Brain pericyte (primary cell): ENCODE results near the gene HSPA12A.

Source experiments
- DNase-seq: peaks from one replicate; pipeline ENCODE4 v3.0.0-alpha.2; 2012; ENCODE audit warnings: low read depth, low spot score

Gene HSPA12A

DNA sequence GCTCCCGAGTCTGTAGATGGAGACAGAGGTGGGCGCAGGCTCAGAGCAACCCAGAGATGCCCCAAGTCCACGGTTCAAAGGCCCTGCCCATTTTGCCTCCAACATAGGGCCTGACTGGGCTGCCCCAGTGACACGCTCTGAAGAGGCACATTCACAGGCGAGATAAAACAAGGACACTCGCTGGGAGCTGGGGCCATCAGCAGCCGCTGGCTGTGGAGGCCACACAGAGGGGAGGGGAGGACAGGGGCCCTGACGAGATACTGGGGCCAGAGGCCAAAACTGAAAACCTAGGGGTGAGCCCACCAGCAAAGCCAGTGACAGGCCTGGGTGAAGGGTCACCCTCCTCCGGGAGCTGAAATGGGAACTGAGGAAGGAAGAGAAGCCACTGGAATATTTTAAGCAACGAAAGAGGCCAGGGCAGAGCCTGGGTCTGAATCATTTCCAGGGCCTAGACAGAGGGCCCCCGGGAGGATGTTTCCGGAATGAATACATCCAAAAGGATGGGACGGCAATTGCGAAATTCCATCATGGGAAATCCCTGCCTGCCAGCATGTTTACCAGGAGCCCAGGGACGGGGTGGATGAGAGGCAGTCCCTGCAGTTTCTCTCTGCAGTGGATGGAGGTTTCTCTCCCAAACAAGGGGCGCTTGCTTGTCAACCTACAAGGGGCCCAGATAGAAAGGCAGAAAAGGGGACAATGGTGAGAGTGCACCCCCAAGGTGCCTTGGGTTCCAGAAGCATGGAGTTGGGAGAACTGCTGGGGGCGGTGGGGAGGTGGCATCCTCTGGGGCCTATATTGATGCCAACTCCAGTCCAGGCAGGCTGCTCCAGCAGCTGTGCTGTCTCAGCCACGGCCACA lies 29.0 kb upstream of the HSPA12A start:
- DNase-seq, result no peak

DNA sequence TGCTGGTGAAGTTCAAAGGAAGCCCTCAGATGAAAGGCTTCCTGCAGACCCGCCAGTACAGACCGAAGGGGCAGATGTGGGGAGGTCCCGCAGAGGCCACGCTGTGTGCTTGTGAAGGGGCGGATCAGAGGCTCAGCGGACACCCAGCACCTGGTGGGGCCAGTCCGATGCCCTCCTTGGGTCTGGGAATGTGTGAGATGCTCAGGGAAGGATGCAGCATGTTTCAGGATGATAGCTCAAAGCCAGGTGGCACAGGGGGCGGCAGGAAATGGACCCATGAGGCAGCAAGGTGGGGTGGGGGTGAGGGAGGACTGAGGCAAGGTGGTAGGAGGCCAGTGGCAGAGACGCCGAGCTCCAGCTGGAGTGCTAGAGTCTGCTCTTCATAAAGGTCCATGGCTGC lies 27.9 kb upstream of the HSPA12A start:
- no peak for DNase-seq

- peak; percentile 72 for DNase-seq
Observed at GRCh38 chr10:116769791-116770190, 27.4 kb upstream of the HSPA12A start.

- DNase-seq, result no peak
Observed at GRCh38 chr10:116769368-116769767, 27.0 kb upstream of the HSPA12A start.

GRCh38 chr10:116768786-116769185 lies 26.4 kb upstream of the HSPA12A start:
- no peak for DNase-seq

DNA sequence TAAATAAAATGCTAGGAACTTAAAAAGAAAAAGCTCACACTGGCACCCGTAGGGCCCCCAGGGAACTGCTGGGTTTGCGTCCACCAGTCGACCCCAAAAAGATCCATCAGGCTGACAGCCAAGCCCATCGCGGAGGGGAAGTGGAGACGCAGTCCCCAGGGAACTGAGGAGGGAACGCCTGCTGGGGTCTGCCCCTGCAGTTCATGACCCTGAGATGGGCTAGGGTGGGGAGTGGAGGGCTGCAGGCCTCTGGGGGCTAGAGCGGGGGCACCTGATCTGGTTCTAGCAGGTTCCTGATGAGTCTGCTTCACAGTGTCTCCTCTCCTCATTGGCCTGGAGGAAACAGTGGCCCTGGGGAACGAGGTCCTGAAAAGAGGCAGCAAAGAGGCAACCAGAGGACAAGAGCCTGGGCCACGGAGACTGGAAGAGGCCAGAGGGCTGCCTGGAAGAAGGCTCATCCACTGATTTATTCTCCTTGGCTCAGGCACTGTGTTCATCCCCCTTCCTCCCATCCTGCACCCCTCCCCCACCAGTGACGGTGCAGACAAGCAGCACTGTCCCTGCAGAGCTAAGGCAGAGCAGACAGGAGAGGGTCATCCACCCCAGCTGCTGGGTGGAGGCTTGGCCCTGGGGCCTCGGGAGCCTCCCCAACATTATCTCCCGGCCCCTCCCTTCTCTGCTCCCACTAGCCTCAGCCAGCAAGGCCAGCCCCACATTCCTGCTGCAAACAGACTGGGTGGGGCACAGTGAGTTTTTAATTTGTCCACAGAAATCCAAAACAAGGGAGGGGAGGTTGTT lies 24.7 kb upstream of the HSPA12A start:
- no peak for DNase-seq

DNA sequence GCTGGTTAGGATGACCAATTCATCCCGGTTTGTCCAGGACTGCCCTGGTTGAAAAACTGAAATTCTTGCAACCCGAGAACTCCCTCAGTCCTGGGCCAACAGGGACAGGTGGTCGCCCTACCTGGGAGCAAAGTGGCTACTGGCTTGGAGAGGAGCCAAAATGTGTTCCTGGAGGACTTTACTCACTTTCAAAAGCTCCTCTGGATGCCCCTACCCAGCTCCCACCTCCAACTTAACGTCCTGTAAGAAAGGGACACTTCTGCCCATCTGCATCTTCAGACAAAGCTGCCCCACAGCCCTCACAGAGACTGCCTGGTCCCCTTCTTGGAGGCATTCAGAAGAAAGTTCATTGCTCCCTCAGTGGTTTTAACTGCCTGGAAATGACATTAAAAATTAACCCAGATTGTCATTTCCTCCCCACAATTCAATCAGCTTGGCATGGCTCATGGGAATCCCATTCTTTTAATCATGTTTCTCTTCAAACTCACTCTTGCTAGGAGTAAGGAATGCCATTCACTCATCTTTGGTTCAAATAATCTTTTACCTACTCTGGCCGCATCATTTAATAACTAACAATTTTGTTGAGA lies 24.0 kb upstream of the HSPA12A start:
- DNase-seq, result no peak

DNA sequence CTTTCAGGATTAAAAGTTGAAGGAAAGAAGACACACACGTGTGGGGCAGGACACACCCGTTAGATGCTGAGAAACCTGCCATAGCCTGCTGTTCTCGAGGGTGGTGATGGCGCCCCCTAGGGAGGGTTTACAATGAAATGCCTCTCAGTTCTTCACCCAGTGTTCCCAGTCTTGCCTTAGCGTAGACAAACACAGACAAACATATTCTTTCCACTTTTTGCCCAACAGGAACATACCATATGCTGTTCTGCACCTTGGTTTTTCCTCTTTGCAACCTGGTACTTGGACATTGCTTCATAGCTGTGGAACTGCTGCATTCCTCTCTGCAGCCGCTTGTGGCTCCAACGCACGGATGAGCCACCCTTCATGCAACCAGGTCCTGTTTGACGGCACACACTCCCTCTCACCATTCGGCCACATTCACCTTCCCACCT lies 23.3 kb upstream of the HSPA12A start:
- DNase-seq, result no peak

DNA sequence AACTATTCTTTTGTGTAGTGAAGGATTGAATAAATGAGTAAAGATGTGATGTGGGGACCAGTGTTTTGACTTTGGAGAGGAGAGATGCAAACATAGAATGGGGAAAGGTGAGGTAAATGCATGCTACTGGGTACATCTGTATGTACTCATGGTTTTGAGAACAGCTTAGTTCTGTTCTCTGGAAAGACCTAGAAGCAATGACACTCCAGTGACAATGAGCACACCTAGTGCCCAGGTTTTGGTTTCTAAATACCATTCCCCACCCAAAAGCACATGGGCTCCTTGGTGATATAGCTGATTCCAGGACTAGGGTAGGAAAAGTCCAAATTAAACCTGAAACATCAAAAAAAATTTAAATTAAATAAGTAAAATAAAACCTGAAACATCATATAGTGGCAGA lies 22.6 kb upstream of the HSPA12A start:
- DNase-seq, result no peak

DNA sequence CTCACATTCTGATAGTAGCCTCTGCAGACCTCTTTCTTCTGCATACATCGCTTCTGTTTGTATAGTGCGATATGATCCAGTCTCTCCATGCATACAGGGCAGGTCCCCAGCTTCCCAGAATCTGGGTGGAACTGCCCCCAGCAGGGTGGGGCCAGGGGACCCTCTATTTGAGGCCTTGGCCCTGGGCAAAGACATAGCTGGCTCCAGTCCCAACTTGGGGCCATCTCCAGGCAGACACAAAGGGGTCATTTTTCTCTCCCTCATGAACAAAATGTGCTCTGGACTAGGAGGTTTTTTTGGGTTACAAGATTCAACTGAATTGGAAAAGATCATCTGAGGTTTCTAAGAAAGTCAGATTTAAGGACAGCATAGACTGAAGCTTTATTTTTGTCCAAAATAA lies 21.1 kb upstream of the HSPA12A start:
- DNase-seq, result no peak

DNA sequence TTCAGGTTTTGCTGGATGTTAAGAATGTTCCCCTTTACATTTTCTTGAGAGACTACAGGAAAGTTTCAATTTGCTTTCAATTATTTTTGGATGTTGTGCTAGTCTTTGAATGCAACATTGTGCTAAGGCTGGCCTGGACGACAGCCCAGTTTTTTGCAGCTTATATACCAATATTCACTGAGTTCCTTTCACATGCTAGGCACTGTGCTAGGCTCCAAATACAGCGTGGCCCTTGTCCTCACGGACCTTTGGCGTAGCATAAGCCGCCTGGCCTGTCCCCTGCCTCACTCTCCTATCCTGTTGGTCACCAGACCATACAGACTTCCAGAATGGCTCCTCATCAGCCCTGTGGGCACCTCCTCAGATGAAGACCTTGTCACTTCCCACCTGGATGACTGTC lies 19.5 kb upstream of the HSPA12A start:
- DNase-seq, result no peak

DNA sequence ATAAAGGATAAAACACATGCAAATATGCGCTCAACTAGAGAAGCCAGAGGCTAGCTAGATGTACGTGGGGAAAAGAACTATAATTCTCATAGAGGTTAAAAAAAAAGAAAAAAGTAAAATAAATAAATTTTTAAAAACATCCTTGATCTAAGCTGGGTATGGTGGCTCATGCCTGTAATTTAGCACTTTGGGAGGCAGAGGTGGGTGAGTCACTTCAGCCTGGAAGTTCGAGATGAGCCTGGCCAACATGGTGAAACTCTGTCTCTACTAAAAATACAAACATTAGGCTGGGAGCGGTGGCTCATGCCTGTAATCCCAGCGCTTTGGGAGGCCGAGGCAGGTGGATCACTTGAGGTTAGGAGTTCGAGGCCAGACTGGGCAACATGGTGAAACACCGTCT lies 18.6 kb upstream of the HSPA12A start:
- DNase-seq, result no peak

DNA sequence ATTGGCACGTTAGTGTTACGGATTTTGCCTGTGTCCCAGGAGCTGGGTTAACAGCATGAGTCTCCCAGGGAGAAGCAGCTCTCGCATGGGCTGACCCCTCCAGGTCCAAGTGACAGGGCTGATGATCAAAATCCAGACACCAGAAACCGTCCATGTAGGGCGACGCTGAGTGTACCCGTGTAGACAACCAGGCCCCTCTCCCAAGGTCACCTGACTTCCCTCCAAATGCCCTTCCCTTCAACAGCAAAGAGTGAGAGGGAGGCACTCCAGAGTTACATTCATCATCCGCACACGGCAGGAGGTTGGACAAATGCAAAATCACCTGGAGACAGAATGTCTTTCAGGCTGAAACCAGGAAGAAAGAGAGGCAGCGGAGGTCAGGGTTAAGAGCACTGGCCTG lies 14.9 kb upstream of the HSPA12A start:
- no peak for DNase-seq

DNA sequence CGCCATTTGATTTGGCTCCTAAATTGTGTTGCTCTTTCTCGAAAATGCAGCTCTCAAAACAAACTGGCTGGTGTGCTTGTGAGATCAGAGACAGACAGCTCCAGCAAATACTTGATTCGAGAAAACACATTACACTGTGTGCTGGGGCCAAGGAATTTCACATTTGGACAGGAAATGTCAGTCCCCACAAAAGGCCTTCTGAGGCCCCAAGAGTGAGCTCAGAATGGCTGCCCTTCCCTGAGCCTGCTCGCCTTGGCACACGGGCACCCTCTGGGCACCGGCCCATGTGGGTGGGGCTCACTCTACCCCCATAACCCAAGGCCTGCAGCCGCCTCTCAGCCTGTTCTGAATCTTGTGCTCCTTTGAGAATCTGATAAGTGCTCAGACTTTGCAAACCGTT lies 13.9 kb upstream of the HSPA12A start:
- no peak for DNase-seq

GRCh38 chr10:116753759-116754158 lies 11.4 kb upstream of the HSPA12A start:
- no peak for DNase-seq

DNA sequence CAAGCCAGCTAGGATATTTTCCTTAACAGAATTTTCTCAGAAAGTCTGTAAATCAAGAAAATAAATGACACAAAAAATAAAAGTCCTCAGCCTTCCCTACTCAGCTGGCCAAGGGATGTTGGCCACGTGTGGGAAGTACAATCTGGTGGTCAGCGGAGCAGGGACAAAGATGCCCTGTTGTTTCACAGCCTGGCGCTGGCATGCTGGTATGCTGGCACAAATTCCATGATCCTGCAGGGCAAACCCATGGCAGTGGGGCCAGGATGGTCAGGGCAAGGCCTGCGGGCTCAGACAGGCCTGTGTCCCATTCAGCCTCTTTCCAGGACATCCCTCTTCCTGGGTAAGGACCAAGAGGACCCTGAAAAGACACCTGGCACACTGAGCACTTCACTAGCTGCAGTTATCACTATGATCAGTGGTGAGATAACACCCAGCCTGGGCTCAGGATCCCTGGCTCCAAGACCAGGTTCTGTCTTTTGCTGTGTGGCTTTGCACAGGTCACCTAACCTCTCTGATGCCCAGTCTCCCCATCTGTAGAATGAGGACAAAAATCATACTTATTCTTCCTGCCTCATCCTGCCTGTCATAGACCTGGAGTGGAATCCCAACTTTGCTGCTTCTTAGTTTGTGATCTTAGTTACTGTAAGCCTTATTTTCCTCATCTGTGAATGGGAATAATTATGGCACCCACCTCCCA lies 10.8 kb upstream of the HSPA12A start:
- no peak for DNase-seq

DNA sequence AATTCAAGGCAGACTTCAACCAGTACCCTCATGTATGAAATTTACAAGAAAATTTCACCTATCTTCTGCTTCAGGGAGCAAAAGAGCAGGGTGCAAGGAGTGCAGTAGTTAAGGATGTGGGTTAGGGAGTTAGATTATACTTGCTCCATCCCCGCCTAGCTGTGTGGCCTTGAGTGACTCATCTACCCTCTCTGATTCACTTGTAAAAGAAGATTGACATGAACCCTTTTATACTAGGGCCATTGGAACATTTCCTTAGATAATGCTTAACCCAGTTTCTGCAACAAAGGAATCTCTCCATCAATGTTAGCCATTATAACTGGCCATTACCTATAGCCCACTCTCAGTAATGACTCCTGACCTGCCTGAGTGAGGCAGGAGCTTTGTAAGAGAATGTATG lies 10.2 kb upstream of the HSPA12A start:
- DNase-seq, result no peak

DNA sequence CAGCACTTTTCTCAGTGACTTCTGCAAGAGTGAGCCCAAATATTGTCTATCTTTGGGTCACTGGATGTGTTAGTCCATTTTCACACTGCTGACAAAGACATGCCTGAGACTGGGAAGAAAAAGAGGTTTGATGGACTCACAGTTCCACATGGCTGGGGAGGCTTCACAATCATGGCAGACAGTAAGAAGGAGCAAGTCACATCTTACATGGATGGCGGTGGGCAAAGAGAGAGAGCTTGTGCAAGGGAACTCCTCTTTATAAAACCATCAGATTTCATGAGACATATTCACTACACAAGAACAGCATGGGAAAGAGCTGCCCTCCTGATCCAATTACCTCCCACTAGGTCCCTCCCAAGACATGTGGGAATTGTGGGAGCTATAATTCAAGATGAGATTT lies 6.1 kb upstream of the HSPA12A start:
- DNase-seq, result no peak

DNA sequence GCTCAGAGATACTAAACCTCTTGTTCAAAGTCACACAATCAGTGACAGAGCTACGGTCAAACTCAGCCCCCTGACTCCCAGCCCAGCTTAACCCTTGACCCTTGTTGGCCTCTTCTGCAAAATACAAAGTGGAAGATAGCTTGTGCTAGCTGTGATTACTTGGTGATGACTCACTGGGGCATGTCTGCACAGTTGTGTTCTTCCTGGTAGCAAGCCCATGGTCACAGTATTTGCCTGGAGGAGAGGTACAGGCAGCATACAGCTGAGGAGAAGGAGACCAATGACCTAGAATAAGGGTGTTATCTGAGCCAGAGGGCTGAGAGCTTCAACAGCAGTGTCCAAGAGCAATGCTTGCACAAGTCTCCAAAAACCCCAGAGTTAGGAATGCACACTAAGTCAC lies 5.7 kb upstream of the HSPA12A start:
- DNase-seq, result no peak

DNA sequence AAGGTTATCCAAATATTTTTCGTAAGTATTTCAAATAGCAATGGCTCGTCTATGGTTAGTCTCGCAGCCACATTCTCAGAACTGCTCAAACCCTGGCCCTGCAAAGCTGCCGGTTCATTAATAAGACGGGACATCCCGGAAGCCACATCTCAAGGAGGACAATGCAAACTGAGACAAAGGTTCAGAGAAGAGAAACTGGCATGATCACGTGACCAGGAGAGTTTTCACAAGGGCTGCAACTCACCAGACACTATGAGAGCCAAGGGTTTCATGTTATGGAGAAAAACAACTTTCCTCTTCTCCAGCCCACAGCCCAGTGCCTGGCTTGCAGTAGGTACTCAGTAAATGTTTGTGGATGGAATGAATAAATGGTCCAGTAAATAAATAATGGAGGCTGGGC lies 5.0 kb upstream of the HSPA12A start:
- DNase-seq, result no peak

- DNase-seq, result no peak
Observed at GRCh38 chr10:116744885-116745284, 2.5 kb upstream of the HSPA12A start.

- DNase-seq, result no peak
Observed at GRCh38 chr10:116744163-116744753, 1.9 kb upstream of the HSPA12A start.
